IMR-90 (cell line): ENCODE results near the gene MAD2L2.

Experiments
- CTCF ChIP-seq: conservative IDR thresholded peaks from 2 replicates; pipeline ENCODE4 v1.5.1; 2012; ENCODE audit warnings: mild to moderate bottlenecking, low read depth, low read length, improper control_type of control experiment
- MAFK ChIP-seq: IDR thresholded peaks from 2 replicates; pipeline ENCODE4 v1.6.1; 2012; ENCODE audit warnings: low read depth, low read length, improper control_type of control experiment

- TF ChIP-seq CTCF (no peak), MAFK (no peak)
Observed at GRCh38 chr1:11690397-11691301, 9.7 kb upstream of the MAD2L2 start.
